Mesendoderm (in vitro differentiated cells): Measurements from ENCODE around the gene UNC13A.

Experiments used
- DNase-seq: peaks from one replicate; pipeline ENCODE4 v3.0.0; 2013
- H2AK5ac ChIP-seq: 2 replicates; pipeline ENCODE4 v1.6.1; 2013; ENCODE audit warnings: low read length, inconsistent platforms
- H2BK120ac ChIP-seq: 2 replicates; pipeline ENCODE4 v1.6.1; 2013; ENCODE audit warnings: low read depth, mild to moderate bottlenecking, low read length, moderate library complexity, mixed read lengths
- H2BK15ac ChIP-seq: replicated peaks from 2 replicates; pipeline ENCODE4 v1.6.1; 2013; ENCODE audit warnings: low read depth, mild to moderate bottlenecking, moderate library complexity
- H2BK5ac ChIP-seq: 2 replicates; pipeline ENCODE4 v1.6.1; 2013; ENCODE audit warnings: low read length, inconsistent platforms
- H3K18ac ChIP-seq: 2 replicates; pipeline ENCODE4 v1.6.1; 2013; ENCODE audit warnings: mild to moderate bottlenecking, low read length, mixed read lengths
- H3K23ac ChIP-seq: one replicate; pipeline ENCODE4 v1.6.1; 2013; ENCODE audit warnings: low read length
- H3K27ac ChIP-seq: 2 replicates; pipeline ENCODE4 v1.5.1; 2013; ENCODE audit warnings: low read depth, mild to moderate bottlenecking, inconsistent platforms, low read length, moderate library complexity
- H3K27me3 ChIP-seq: 2 replicates; pipeline ENCODE4 v1.6.1; 2013; ENCODE audit warnings: low read length, control low read depth, mild to moderate bottlenecking, inconsistent platforms; ENCODE audit not compliant: insufficient read depth, poor library complexity
- H3K36me3 ChIP-seq: 2 replicates; pipeline ENCODE4 v1.6.1; 2013; ENCODE audit warnings: low read length, inconsistent platforms; ENCODE audit not compliant: control insufficient read depth, insufficient read depth
- H3K4ac ChIP-seq: one replicate; pipeline ENCODE4 v1.6.1; 2013; ENCODE audit warnings: low read depth, mild to moderate bottlenecking, low read length, moderate library complexity
- H3K4me1 ChIP-seq: 2 replicates; pipeline ENCODE4 v1.6.1; 2013; ENCODE audit warnings: low read depth, low read length, inconsistent platforms; ENCODE audit not compliant: control insufficient read depth
- H3K4me2 ChIP-seq: 2 replicates; pipeline ENCODE4 v1.6.1; 2013; ENCODE audit warnings: low read length
- H3K4me3 ChIP-seq: 2 replicates; pipeline ENCODE4 v1.5.1; 2013; ENCODE audit warnings: mild to moderate bottlenecking, low read length
- H3K56ac ChIP-seq: one replicate; pipeline ENCODE4 v1.6.1; 2013; ENCODE audit warnings: low read length
- H3K79me1 ChIP-seq: 2 replicates; pipeline ENCODE4 v1.6.1; 2013; ENCODE audit warnings: low read length, inconsistent platforms
- H3K79me2 ChIP-seq: 2 replicates; pipeline ENCODE4 v1.6.1; 2013; ENCODE audit warnings: mild to moderate bottlenecking, low read length; ENCODE audit not compliant: control insufficient read depth, insufficient read depth
- H3K9ac ChIP-seq: 2 replicates; pipeline ENCODE4 v1.6.1; 2013; ENCODE audit warnings: low read length, inconsistent platforms
- H4K5ac ChIP-seq: one replicate; pipeline ENCODE4 v1.6.1; 2013; ENCODE audit warnings: low read length
- H4K8ac ChIP-seq: one replicate; pipeline ENCODE4 v1.6.1; 2013; ENCODE audit warnings: low read depth, mild to moderate bottlenecking, control low read depth, low read length, moderate library complexity
- WGBS: extraction: QIAGEN DNeasy Blood & Tissue Kit; methylation state at CpG from one replicate; pipeline ENCODE4 v1.1.7; 2013; ENCODE audit warnings: low lambda C conversion rate, missing lambda C conversion rate; ENCODE audit not compliant: insufficient coverage; ENCODE audit errors: extremely low coverage; 5-methylcytosine and 5-hydroxymethylcytosine counted together

Gene UNC13A

DNA sequence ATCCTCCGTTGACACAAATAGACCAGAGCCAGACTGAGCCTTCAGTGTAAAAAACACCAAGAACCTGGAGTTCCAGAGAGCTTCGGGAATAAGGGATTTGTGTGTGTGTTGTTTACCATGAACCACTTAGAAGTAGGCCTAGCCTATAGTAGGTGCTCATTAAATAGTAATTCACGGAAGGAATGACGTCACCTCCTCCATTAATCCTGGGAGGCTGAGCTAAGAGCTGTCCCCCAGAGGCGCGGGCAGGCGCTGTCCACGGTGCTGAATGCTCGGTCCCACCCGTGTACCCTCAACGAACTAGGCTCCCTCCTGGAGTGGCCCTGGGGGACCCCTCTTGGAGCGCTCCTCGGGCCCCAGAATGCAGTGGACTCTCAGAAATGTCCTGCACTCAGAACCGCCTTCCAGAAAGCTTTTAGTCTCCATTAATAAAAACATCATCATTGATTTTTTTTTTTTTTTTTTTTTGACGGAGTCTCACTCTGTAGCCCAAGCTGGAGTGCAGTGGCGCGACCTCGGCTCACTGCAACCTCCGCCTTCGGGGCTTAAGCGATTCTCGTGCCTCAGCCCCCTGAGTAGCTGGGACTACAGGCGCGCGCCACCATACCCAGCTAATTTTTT, 6.5 kb downstream of the UNC13A start:
- Histone ChIP-seq H3K56ac (no peak overlapping the region), H3K36me3 (no peaks in the 10 kb centered on the region), H4K5ac (no peak overlapping the region), H3K4me1 (peaks cover 3% of the 10 kb centered on the region), H3K79me2 (peaks cover 7% of the 10 kb centered on the region), H2AK5ac (no peak overlapping the region), H3K18ac (no peak overlapping the region), H3K27ac (no peak overlapping the region), H3K9ac (no peak overlapping the region), H2BK120ac (no peak overlapping the region), H3K79me1 (peaks cover 3% of the 10 kb centered on the region), H4K8ac (no peak overlapping the region), H3K4ac (no peak overlapping the region), H3K23ac (no peak overlapping the region), H2BK5ac (no peak overlapping the region), H3K4me2 (no peak overlapping the region), H2BK15ac (no peak overlapping the region), H3K4me3 (no peak overlapping the region), H3K27me3 (no peaks in the 10 kb centered on the region)
- WGBS, result no CpG with 5 or more reads among the region's 25 CpGs
- peak; percentile 67 for DNase-seq

DNA sequence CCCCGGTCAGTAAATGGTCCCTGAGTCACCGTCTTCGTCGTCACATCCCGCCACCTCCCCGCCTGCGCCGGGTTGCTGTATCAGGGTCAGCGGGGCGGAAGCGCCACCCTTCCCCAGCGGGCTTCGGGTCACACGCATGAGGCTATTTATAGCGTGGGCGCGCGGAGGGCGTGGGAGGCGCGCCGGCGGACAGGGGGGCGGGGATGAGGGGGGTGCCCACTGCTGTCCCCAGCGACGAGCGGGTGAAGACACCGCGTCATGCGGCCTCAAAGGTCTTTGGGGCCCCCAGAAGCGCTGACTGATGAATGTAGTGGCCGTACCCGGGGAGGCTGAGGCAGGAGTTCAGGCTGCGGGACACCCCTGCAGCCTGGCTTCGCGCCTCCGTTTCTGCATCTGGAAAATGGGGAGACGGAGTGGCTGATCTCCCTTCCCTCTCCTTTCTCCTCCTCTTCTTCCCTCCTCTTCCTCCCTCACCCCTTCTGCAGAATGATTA, 7.9 kb downstream of the UNC13A start:
- no CpG with 5 or more reads among the region's 38 CpGs for WGBS
- no peak overlapping the region for H3K4me3 ChIP-seq
- no peak overlapping the region for H3K4ac ChIP-seq
- H3K4me1 ChIP-seq, result peaks cover 3% of the 10 kb centered on the region
- H3K79me2 ChIP-seq, result peaks cover 5% of the 10 kb centered on the region
- H3K18ac ChIP-seq, result no peak overlapping the region
- H4K5ac ChIP-seq, result no peak overlapping the region
- H2BK120ac ChIP-seq, result no peak overlapping the region
- H2BK5ac ChIP-seq, result no peak overlapping the region
- H3K9ac ChIP-seq, result peak overlapping the region; percentile 61
- no peak overlapping the region for H4K8ac ChIP-seq
- peak overlapping the region; percentile 62 for H3K56ac ChIP-seq
- no peak overlapping the region for H2AK5ac ChIP-seq
- peaks cover 3% of the 10 kb centered on the region for H3K79me1 ChIP-seq
- H3K27ac ChIP-seq, result no peak overlapping the region
- no peaks in the 10 kb centered on the region for H3K27me3 ChIP-seq
- DNase-seq, result peak; percentile 63
- no peaks in the 10 kb centered on the region for H3K36me3 ChIP-seq
- H3K4me2 ChIP-seq, result peak overlapping the region; percentile 1
- no peak overlapping the region for H3K23ac ChIP-seq
- H2BK15ac ChIP-seq, result no peak overlapping the region

DNA sequence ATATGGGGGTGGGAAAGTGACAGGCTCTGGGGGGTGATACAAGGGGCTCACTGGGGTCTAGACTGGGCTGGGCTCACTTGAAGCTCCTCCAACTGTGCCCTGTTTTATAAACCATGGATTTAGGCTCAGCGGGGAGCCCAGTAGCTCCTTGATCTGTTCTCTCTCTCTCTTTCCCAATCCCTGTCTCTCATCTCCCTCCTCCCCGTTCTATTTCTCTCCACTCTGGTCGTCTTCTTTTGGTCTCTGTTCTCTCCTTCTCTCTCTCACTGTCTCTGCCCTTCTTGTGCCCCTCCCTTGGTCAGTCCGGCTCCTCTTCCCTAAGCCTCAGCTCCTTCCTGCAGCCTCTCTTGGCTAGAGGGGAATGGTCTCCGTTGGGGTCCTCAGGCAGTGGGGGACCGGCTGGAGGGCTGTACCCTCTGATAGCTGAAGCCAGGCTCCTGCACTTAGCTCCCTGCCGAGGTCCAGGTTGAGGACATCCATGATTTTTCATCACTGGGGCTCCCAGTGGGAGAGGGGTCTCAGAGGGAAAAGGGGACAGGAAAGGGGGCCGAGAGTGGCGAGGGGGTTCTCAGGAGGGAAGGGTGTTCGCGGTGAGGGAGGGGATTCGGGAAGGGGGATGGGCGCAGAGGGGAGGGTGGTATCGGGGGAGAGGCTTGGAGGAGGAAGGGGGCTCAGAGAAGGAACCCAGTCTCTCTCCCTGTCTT, 8.5 kb downstream of the UNC13A start:
- WGBS, result no CpG with 5 or more reads among the region's 14 CpGs
- Histone ChIP-seq H3K27me3 (no peaks in the 10 kb centered on the region), H3K4me3 (no peak overlapping the region), H2BK120ac (no peak overlapping the region), H2AK5ac (no peak overlapping the region), H4K5ac (no peak overlapping the region), H2BK15ac (no peak overlapping the region), H3K4me1 (peaks cover 3% of the 10 kb centered on the region), H3K9ac (peak overlapping the region; percentile 61), H3K4ac (no peak overlapping the region), H3K79me2 (peaks cover 3% of the 10 kb centered on the region), H4K8ac (no peak overlapping the region), H2BK5ac (no peak overlapping the region), H3K18ac (peak overlapping the region; percentile 28), H3K79me1 (peaks cover 3% of the 10 kb centered on the region), H3K56ac (peak overlapping the region; percentile 62), H3K4me2 (peak overlapping the region; percentile 1), H3K36me3 (no peaks in the 10 kb centered on the region), H3K27ac (no peak overlapping the region), H3K23ac (no peak overlapping the region)
- no peak for DNase-seq

DNA sequence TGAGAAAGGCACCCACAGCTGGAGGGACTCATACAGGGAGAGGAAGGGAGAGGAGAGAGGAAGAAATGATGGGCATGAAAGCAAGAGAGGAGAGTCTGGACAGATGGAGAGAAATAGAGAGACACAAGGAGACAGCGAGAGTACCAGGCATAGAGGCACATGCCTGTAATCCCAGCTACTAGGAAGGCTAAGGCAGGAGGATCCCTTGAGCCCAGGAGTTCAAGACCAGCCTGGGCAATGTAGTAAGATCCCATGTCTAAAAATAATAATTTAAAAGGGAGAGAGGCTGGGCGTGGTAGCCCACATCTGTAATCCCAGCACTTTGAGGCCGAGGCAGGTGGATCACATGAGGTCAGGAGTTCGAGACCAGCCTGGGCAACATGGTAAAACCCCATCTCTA, 9.3 kb downstream of the UNC13A start:
- H3K4ac ChIP-seq, result no peak overlapping the region
- H2AK5ac ChIP-seq, result no peak overlapping the region
- no peak overlapping the region for H3K18ac ChIP-seq
- WGBS, result no CpG with 5 or more reads among the region's 4 CpGs
- H3K79me2 ChIP-seq, result peaks cover 2% of the 10 kb centered on the region
- H3K36me3 ChIP-seq, result no peaks in the 10 kb centered on the region
- H2BK120ac ChIP-seq, result no peak overlapping the region
- no peak overlapping the region for H4K5ac ChIP-seq
- no peak overlapping the region for H3K27ac ChIP-seq
- no peak overlapping the region for H3K56ac ChIP-seq
- H2BK5ac ChIP-seq, result no peak overlapping the region
- no peak overlapping the region for H4K8ac ChIP-seq
- H2BK15ac ChIP-seq, result no peak overlapping the region
- no peaks in the 10 kb centered on the region for H3K27me3 ChIP-seq
- H3K9ac ChIP-seq, result no peak overlapping the region
- no peak for DNase-seq
- H3K4me2 ChIP-seq, result no peak overlapping the region
- H3K79me1 ChIP-seq, result peaks cover 3% of the 10 kb centered on the region
- H3K4me1 ChIP-seq, result peaks cover 3% of the 10 kb centered on the region
- no peak overlapping the region for H3K4me3 ChIP-seq
- H3K23ac ChIP-seq, result no peak overlapping the region

DNA sequence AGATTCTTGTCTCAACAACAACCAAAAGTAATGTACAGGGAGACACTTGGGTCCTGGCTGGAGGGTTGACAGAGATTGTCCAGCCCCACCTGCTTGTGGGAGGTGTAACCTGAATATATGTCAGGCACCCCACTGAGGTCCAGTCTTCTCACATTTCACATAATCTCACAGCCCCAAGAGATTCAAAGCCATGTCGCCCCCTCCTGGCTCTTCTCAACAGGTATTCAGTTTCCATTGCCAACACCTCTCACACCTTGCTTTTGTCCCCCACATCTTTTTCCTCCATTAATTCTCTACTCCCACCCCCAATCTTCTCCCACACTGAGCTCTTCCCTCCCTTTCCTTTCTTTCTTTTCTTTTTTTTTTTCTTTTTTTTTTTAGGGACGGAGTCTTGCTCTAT, 11.2 kb downstream of the UNC13A start:
- Histone ChIP-seq H4K8ac (no peak overlapping the region), H4K5ac (no peak overlapping the region), H2AK5ac (no peak overlapping the region), H3K27ac (no peak overlapping the region), H3K79me2 (no peaks in the 10 kb centered on the region), H2BK120ac (no peak overlapping the region), H3K4me2 (no peak overlapping the region), H3K4ac (no peak overlapping the region), H3K18ac (no peak overlapping the region), H2BK15ac (no peak overlapping the region), H3K79me1 (no peaks in the 10 kb centered on the region), H3K4me3 (no peak overlapping the region), H3K23ac (no peak overlapping the region), H3K9ac (no peak overlapping the region), H3K27me3 (no peaks in the 10 kb centered on the region), H3K56ac (no peak overlapping the region), H2BK5ac (no peak overlapping the region), H3K36me3 (no peaks in the 10 kb centered on the region), H3K4me1 (peaks cover 3% of the 10 kb centered on the region)
- no CpG with 5 or more reads among the region's 2 CpGs for WGBS
- peak; percentile 45 for DNase-seq
